ENCODE measurements around the gene C10orf53.

- no peak for TF ChIP-seq CTCF (IDR thresholded peaks at IDR 0.05)
- no peak for TF ChIP-seq REST (IDR thresholded peaks at IDR 0.05; ENCODE audit: insufficient read depth in 1 of 2, low read depth in 2 of 2, low read length in 1 of 2)
- no peak for TF ChIP-seq POLR2AphosphoS5 (IDR thresholded peaks at IDR 0.05; ENCODE audit: low read depth, low read length)
- TF ChIP-seq TCF7L2 (IDR thresholded peaks at IDR 0.05; ENCODE audit: low read depth, low read length), result no peak
These were observed 31.9 kb upstream of the C10orf53 start for GRCh38 chr10:49647554-49647953.

Data from Panc1 (cell line).